SJSA1 (cell line): Measurements from ENCODE around the gene CTSD. TPM values are rescaled to one million over a fixed set of nuclear protein-coding genes. Genes with fewer than 3 reads are reported as not detected.

Source experiments
- DNase-seq, 2 experiments: peaks; one replicate each; pipeline ENCODE4 v3.0.0-alpha.2; 2015 to 2020; ENCODE audit warnings: low spot score in 2 of 2, low read depth in 1 of 2
- H3K27ac ChIP-seq: fragments of 250-450 bp; sonication (Bioruptor Pico); 2 replicates; pipeline ENCODE4 v1.5.1; 2020; ENCODE audit warnings: mild to moderate bottlenecking, moderate library complexity
- H3K27me3 ChIP-seq: fragments of 250-450 bp; sonication (Bioruptor Pico); replicated peaks from 2 replicates; pipeline ENCODE4 v1.5.1; 2020; ENCODE audit warnings: mild to moderate bottlenecking, moderate library complexity
- H3K36me3 ChIP-seq: fragments of 250-450 bp; sonication (Bioruptor Pico); 2 replicates; pipeline ENCODE4 v1.5.1; 2020; ENCODE audit warnings: mild to moderate bottlenecking
- H3K4me1 ChIP-seq: fragments of 250-450 bp; sonication (Bioruptor Pico); replicated peaks from 2 replicates; pipeline ENCODE4 v1.6.1; 2021; ENCODE audit warnings: mild to moderate bottlenecking
- H3K4me3 ChIP-seq: fragments of 250-450 bp; sonication (Bioruptor Pico); 2 replicates; pipeline ENCODE4 v1.5.1; 2020; ENCODE audit warnings: mild to moderate bottlenecking
- H3K9me3 ChIP-seq: fragments of 250-450 bp; sonication (Bioruptor Pico); replicated peaks from 2 replicates; pipeline ENCODE4 v1.5.1; 2020; ENCODE audit warnings: mild to moderate bottlenecking
- total RNA-seq: library from RNA; depleted of rRNA; stranded (reverse); fragments of >200 nt; shearing (Covaris generic); gene quantifications from 2 replicates; pipeline ENCODE4 v1.2.3, GENCODE V29; 2014

The CTSD gene
- total RNA-seq, 1 experiment from 2014 or later: 253 TPM

- Histone ChIP-seq H3K36me3 (peaks cover 67% of the 10 kb centered on the region), H3K9me3 (peaks cover 3% of the 10 kb centered on the region; the same call in 1 of the 2 replicates), H3K4me3 (no peak overlapping the region), H3K4me1 (peaks cover 43% of the 10 kb centered on the region), H3K27me3 (no peaks in the 10 kb centered on the region), H3K27ac (peak overlapping the region; percentile 85)
- DNase-seq: no peak
Observed at GRCh38 chr11:1759151-1759850, 4.4 kb downstream of the CTSD start.

GRCh38 chr11:1758611-1759150 lies 5.0 kb downstream of the CTSD start:
- no peaks in the 10 kb centered on the region for H3K27me3 ChIP-seq
- DNase-seq: no peak
- no peak overlapping the region for H3K4me3 ChIP-seq
- peaks cover 39% of the 10 kb centered on the region for H3K4me1 ChIP-seq
- peaks cover 64% of the 10 kb centered on the region for H3K36me3 ChIP-seq
- no peak overlapping the region for H3K27ac ChIP-seq
- peaks cover 3% of the 10 kb centered on the region; the same call in 1 of the 2 replicates for H3K9me3 ChIP-seq

GRCh38 chr11:1757861-1758610 lies 5.7 kb downstream of the CTSD start:
- Histone ChIP-seq H3K4me1 (peaks cover 37% of the 10 kb centered on the region), H3K4me3 (no peak overlapping the region), H3K27me3 (no peaks in the 10 kb centered on the region), H3K9me3 (no peaks in the 10 kb centered on the region), H3K36me3 (peaks cover 65% of the 10 kb centered on the region), H3K27ac (no peak overlapping the region)
- no peak for DNase-seq

- H3K4me1 ChIP-seq: peaks cover 28% of the 10 kb centered on the region
- no peaks in the 10 kb centered on the region for H3K9me3 ChIP-seq
- no peak for DNase-seq
- no peak overlapping the region for H3K27ac ChIP-seq
- no peak overlapping the region for H3K4me3 ChIP-seq
- H3K27me3 ChIP-seq: no peaks in the 10 kb centered on the region
- H3K36me3 ChIP-seq: peaks cover 71% of the 10 kb centered on the region
Observed at GRCh38 chr11:1756791-1757771, 6.6 kb downstream of the CTSD start.

- H3K36me3 ChIP-seq: peaks cover 70% of the 10 kb centered on the region
- H3K9me3 ChIP-seq: no peaks in the 10 kb centered on the region
- no peak overlapping the region for H3K27ac ChIP-seq
- H3K4me3 ChIP-seq: no peak overlapping the region
- H3K27me3 ChIP-seq: no peaks in the 10 kb centered on the region
- DNase-seq: no peak
- H3K4me1 ChIP-seq: peaks cover 20% of the 10 kb centered on the region
Observed at GRCh38 chr11:1755692-1756561, 7.8 kb downstream of the CTSD start.

- no peaks in the 10 kb centered on the region for H3K27me3 ChIP-seq
Observed at GRCh38 chr11:1755344-1755691, 8.4 kb downstream of the CTSD start.

GRCh38 chr11:1754376-1755150 lies 9.2 kb downstream of the CTSD start:
- DNase-seq: no peak
- no peak overlapping the region for H3K27ac ChIP-seq
- peaks cover 59% of the 10 kb centered on the region for H3K36me3 ChIP-seq

More at GRCh38 chr11:1755344-1755691, 8.4 kb downstream of the CTSD start:
- Histone ChIP-seq H3K4me3 (no peak overlapping the region), H3K4me1 (peaks cover 20% of the 10 kb centered on the region), H3K36me3 (peaks cover 66% of the 10 kb centered on the region), H3K27ac (no peak overlapping the region), H3K9me3 (no peaks in the 10 kb centered on the region)
- DNase-seq: no peak

GRCh38 chr11:1753929-1754305 lies 9.8 kb downstream of the CTSD start:
- Histone ChIP-seq H3K27ac (no peak overlapping the region), H3K4me3 (no peak overlapping the region), H3K4me1 (peaks cover 22% of the 10 kb centered on the region), H3K36me3 (peaks cover 53% of the 10 kb centered on the region), H3K27me3 (peaks cover 7% of the 10 kb centered on the region), H3K9me3 (no peaks in the 10 kb centered on the region)
- no peak for DNase-seq

More at GRCh38 chr11:1754376-1755150, 9.2 kb downstream of the CTSD start:
- no peak overlapping the region for H3K4me3 ChIP-seq
- no peaks in the 10 kb centered on the region for H3K9me3 ChIP-seq
- H3K27me3 ChIP-seq: 0 out of 2 replicates have a peak, but pooled peaks cover 2% of the 10 kb centered on the region
- peaks cover 20% of the 10 kb centered on the region for H3K4me1 ChIP-seq

GRCh38 chr11:1753229-1753928 lies 10.3 kb downstream of the CTSD start:
- Histone ChIP-seq H3K27ac (no peak overlapping the region), H3K36me3 (peaks cover 48% of the 10 kb centered on the region), H3K9me3 (no peaks in the 10 kb centered on the region), H3K27me3 (peaks cover 13% of the 10 kb centered on the region), H3K4me1 (peaks cover 28% of the 10 kb centered on the region), H3K4me3 (no peak overlapping the region)
- no peak for DNase-seq

GRCh38 chr11:1752907-1753228 lies 10.9 kb downstream of the CTSD start:
- Histone ChIP-seq H3K4me3 (no peak overlapping the region), H3K27ac (no peak overlapping the region), H3K9me3 (no peaks in the 10 kb centered on the region), H3K4me1 (peaks cover 31% of the 10 kb centered on the region), H3K36me3 (peaks cover 44% of the 10 kb centered on the region), H3K27me3 (peaks cover 18% of the 10 kb centered on the region)
- DNase-seq: no peak

- no peaks in the 10 kb centered on the region for H3K9me3 ChIP-seq
- H3K4me1 ChIP-seq: peaks cover 31% of the 10 kb centered on the region
Observed at GRCh38 chr11:1751999-1752906, 11.5 kb downstream of the CTSD start.

More at GRCh38 chr11:1751999-1752906, 11.5 kb downstream of the CTSD start:
- peaks cover 39% of the 10 kb centered on the region for H3K36me3 ChIP-seq
- no peak for DNase-seq
- no peak overlapping the region for H3K27ac ChIP-seq
- H3K27me3 ChIP-seq: peaks cover 18% of the 10 kb centered on the region
- H3K4me3 ChIP-seq: no peak overlapping the region
